Thymus (tissue), 11 donors: ENCODE results near the gene ARIH1. TPM values are rescaled to one million over a fixed set of nuclear protein-coding genes. Genes with fewer than 3 reads are reported as not detected.

Experiments used
- DNase-seq, 9 donors: peaks; one replicate each; pipeline ENCODE4 v3.0.0-alpha.2; 2013; ENCODE audit warnings: low spot score in 9 of 9, low read depth in 6 of 9, missing footprints in 1 of 9
- H3K27ac ChIP-seq, 2 donors: one replicate each; pipeline ENCODE4 v1.5.1; 2013; ENCODE audit warnings: control low read depth in 1 of 2, low read depth in 1 of 2, low read length in 1 of 2, mild to moderate bottlenecking in 1 of 2, moderate library complexity in 1 of 2
- H3K27me3 ChIP-seq, 2 donors: one replicate each; pipeline ENCODE4 v1.5.1; 2013; ENCODE audit warnings: low read length in 1 of 2; ENCODE audit not compliant: control insufficient read depth in 2 of 2, insufficient read depth in 1 of 2
- H3K36me3 ChIP-seq, 2 donors: one replicate each; pipeline ENCODE4 v1.5.1; 2013; ENCODE audit warnings: low read length in 1 of 2, mild to moderate bottlenecking in 1 of 2, moderate library complexity in 1 of 2; ENCODE audit not compliant: control insufficient read depth in 2 of 2, insufficient read depth in 2 of 2
- H3K4me1 ChIP-seq, 2 donors: one replicate each; pipeline ENCODE4 v1.5.1; 2013; ENCODE audit warnings: low read length in 2 of 2; ENCODE audit not compliant: control insufficient read depth in 2 of 2, insufficient read depth in 2 of 2
- H3K4me3 ChIP-seq, 2 donors: one replicate each; pipeline ENCODE4 v1.5.1; 2013; ENCODE audit warnings: low read length in 2 of 2, control low read depth in 1 of 2, mild to moderate bottlenecking in 1 of 2
- H3K9me3 ChIP-seq, 2 donors: one replicate each; pipeline ENCODE4 v1.5.1; 2013; ENCODE audit warnings: low read length in 1 of 2, mild to moderate bottlenecking in 1 of 2; ENCODE audit not compliant: control insufficient read depth in 2 of 2, insufficient read depth in 1 of 2
- WGBS: extraction: QIAGEN DNeasy Blood & Tissue Kit; methylation state at CpG from one replicate; pipeline ENCODE4 v1.1.7; 2013; 5-methylcytosine and 5-hydroxymethylcytosine counted together
- polyA plus RNA-seq: library from polyadenylated mRNA; stranded (reverse); fragments of 200-250 nt; gene quantifications from one replicate; pipeline ENCODE4 v1.2.3, GENCODE V29; 2013
- total RNA-seq: library from RNA; stranded (reverse); fragments of 120-200 nt; gene quantifications from one replicate; pipeline ENCODE4 v1.2.4, GENCODE V29; 2013
- donor health status: healthy.

ARIH1 gene
- total and polyA plus RNA-seq, 2 donors = 32.0 to 41.9 TPM

DNA sequence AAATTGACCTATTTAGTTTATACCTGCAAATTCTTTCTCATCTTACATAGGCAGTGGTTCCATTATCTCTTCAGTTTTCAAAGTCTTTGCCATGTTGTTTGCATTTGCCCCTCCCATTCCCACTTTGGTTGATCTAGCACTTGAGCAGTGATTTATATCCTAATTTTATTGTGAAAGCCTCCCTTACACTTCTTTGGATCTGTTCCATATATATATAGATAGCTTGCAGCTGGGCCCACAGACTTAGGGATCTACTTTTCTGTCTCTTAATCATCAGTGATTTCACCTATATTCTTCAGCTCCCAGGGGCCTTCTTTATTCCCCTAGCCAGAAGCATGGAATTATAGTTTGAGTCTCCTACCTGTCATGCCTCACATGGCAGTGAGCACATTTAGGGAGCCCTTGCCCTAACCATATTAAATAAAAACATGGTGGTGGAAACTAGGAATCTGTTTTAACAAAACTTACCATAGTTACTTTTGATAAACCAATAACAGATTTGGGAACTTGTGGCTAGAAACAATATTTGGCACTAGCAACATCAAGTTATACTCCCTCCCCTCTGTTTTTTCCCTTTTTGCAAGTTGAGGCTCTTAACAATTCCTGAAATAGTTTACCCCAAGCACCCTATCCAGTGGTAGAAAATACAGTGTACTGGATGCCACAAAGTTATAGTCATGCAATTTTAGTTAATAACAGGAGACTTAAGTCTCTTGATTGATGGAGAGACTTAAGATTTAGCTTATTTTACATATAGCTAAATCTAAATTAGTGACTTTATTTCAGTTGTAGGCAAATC, 41.7 kb downstream of the ARIH1 start:
- Histone ChIP-seq H3K27ac (no peak overlapping the region), H3K36me3 (peaks cover 0 to 2% of the 10 kb centered on the region in 2 donors), H3K4me1 (no peaks in the 10 kb centered on the region), H3K27me3 (no peaks in the 10 kb centered on the region), H3K4me3 (no peak overlapping the region), H3K9me3 (no peaks in the 10 kb centered on the region)
- DNase-seq = no peak

DNA sequence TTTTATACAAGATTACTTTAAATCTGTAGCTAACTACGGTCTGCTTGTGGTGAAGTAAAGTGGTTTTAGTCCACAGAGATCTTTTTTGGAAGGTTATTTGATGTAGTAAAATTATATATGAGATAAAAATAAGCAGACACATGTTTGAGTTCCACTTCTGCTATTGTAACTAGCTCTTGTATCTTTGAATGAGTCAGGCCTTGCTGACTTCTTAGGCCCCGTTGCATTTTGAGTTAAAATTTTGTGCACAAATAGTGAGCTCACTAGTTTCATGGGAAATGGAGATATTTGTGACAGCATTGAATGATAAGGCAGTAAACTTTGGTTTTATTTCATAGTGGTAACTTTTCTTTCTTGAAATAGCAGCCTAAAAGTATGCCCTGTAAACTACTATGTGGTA, 42.6 kb downstream of the ARIH1 start:
- Histone ChIP-seq H3K4me1 (no peaks in the 10 kb centered on the region), H3K27ac (no peak overlapping the region), H3K36me3 (peaks cover 0 to 3% of the 10 kb centered on the region in 2 donors), H3K9me3 (no peaks in the 10 kb centered on the region), H3K27me3 (no peaks in the 10 kb centered on the region), H3K4me3 (no peak overlapping the region)
- 59% methylated on average over 2 of the region's 2 CpGs for WGBS
- DNase-seq = no peak

DNA sequence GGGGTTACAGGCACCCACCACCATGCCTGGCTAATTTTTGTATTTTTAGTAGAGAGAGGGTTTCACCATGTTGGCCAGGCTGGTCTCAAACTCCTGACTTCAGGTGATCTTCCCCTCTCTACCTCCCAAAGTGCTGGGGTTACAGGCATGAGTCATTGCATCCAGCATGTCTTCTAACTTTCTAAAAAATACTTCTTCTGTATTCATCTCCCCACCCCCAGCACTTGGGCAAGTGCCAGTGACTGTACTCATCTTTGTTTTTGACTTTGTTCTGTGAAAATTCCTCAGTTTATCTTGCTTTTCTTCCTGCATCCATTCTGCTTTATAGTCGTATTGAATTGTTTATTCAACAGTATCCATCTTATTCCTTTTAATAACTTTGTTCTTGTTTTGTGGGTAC, 47.6 kb downstream of the ARIH1 start:
- no peaks in the 10 kb centered on the region for H3K27me3 ChIP-seq
- H3K4me1 ChIP-seq = no peaks in the 10 kb centered on the region
- no peak overlapping the region for H3K27ac ChIP-seq
- no peaks in the 10 kb centered on the region for H3K9me3 ChIP-seq
- peaks cover 4 to 10% of the 10 kb centered on the region in 2 donors for H3K36me3 ChIP-seq
- 99% methylated on average over 1 of the region's 1 CpG for WGBS
- no peak overlapping the region for H3K4me3 ChIP-seq
- DNase-seq = no peak

DNA sequence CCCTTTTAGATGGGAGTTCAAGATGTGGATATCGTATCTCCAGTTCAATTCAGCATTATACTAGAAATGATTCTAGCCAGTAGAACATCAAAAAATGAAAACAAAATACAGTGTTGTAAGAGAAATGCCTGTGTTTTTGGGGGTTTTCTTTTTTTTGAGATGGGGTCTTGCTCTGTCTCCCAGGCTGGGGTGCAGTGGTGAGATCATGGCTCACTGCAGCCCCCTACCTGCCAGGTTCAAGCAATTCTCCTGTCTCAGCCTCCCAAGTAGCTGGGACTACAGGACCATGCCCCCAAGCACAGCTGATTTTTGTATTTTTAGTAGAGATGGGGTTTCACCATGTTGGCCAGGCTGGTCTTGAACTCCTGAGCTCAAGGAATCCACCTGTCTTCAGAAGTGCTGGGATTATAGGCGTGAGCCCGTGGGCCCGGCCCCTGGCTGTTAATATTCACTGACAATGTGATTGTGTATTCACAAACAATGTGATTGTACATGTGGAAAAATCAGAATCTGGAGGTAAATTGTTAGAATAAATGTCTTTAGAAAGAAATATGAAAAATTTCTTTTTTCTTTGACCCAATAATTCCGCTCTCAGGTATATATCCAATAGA, 59.0 kb downstream of the ARIH1 start:
- peak in 4 of 9 donors; percentile 5 to 39 (median 22) for DNase-seq

DNA sequence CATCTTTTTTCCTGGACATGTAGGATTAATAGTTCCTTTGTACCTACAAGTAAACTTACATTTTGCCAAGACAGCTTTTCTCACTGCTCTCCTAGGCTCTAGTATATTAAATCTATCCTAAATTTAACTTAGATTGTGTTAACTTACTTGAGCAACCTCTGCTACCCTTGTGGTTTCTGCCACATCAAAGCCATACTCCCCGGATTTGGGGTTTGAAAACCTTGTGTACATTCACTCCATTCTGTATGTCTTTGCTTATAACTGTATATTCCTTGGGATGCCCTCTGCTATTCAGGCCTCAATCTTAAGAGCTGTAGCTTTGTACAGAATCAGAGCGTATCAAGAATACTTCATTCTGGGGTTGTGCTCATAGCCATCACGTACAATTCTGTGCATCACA, 60.4 kb downstream of the ARIH1 start:
- peaks cover 0 to 3% of the 10 kb centered on the region in 2 donors for H3K36me3 ChIP-seq
- no peaks in the 10 kb centered on the region for H3K9me3 ChIP-seq
- no peak overlapping the region for H3K27ac ChIP-seq
- DNase-seq = peak; percentile 52 to 94 (median 78)
- H3K4me3 ChIP-seq = no peak overlapping the region
- no peaks in the 10 kb centered on the region for H3K27me3 ChIP-seq
- H3K4me1 ChIP-seq = peaks cover 5 to 11% of the 10 kb centered on the region in 2 donors
- WGBS = 54% methylated on average over 3 of the region's 3 CpGs

More for the DNA sequence above, 59.0 kb downstream of the ARIH1 start:
- Histone ChIP-seq H3K27ac (no peak overlapping the region), H3K36me3 (peaks cover 0 to 3% of the 10 kb centered on the region in 2 donors), H3K27me3 (no peaks in the 10 kb centered on the region), H3K4me1 (peaks cover 5 to 11% of the 10 kb centered on the region in 2 donors), H3K9me3 (no peaks in the 10 kb centered on the region), H3K4me3 (no peak overlapping the region)
- 98% methylated on average over 5 of the region's 5 CpGs for WGBS

DNA sequence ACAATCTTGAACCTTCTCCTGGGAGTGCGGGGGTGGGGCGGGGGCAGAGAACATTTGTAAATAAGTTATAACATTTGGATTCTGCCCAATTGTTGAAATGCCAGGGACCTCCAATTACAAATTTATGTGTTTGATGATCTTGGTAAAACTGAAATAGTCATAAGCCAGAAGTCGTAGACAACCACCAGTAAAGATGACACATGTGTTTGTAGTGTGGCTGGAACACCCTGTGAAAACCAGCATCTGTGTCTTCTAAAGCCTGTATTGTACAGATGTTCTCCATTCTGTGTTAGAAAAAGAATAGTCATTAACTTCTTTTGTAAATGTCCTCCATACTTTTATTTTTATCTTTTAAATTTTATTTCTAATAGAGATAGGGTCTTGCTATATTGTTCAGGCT, 61.8 kb downstream of the ARIH1 start:
- 69% methylated on average over 3 of the region's 3 CpGs for WGBS
- Histone ChIP-seq H3K27ac (no peak overlapping the region), H3K27me3 (no peaks in the 10 kb centered on the region), H3K36me3 (peaks cover 6 to 8% of the 10 kb centered on the region in 2 donors), H3K4me1 (peaks cover 5 to 11% of the 10 kb centered on the region in 2 donors), H3K9me3 (peaks cover 2 to 4% of the 10 kb centered on the region in 2 donors), H3K4me3 (no peak overlapping the region)
- peak in 3 of 9 donors; percentile 10 to 47 (median 12) for DNase-seq

DNA sequence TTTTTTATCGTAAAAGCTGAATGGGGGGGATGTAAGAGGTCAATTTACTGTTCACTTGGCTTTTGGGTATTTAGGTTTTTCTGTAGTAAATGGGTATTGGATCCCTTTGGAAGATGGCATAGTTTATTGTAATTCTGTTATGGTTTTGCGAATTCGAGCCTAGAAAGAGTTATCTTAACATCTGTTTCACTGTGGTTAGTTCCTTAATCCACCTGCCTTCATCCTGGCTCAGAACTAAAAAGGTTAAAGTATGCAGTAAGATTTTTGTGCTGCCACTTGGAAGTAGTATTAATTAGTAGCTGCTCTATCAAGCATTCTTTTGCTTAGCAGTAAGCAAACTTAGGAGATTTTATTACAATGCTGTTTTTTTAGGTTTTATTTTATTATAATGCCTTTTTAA, 62.4 kb downstream of the ARIH1 start:
- Histone ChIP-seq H3K36me3 (peaks cover 6% of the 10 kb centered on the region in 2 donors), H3K9me3 (peaks cover 4 to 8% of the 10 kb centered on the region in 2 donors), H3K27ac (no peak overlapping the region), H3K4me3 (no peak overlapping the region), H3K27me3 (no peaks in the 10 kb centered on the region), H3K4me1 (peaks cover 5 to 11% of the 10 kb centered on the region in 2 donors)
- DNase-seq = peak in 6 of 9 donors; percentile 4 to 56 (median 16)
- 37% methylated on average over 3 of the region's 3 CpGs for WGBS

DNA sequence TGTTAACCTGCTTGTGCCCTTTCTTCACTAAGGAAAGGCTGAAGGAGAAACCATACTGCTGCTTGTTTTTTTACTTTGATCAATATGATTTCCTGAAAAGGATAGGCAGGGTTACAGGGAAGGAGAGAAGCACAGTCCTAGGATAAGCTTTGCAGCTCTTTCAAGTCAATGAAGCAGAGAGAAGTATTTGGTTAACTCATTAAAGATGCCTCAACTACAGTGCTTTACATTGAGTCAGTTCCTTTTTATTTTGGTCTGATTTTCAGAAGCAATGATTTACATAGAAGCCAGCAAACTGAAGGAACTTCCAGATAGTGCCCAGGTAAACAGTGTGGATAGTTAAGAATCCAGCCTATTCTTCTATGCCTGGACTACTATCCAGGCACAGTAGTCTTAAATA, 64.8 kb downstream of the ARIH1 start:
- peaks cover 6% of the 10 kb centered on the region in 2 donors for H3K36me3 ChIP-seq
- H3K27me3 ChIP-seq = no peaks in the 10 kb centered on the region
- no peak overlapping the region for H3K27ac ChIP-seq
- H3K4me3 ChIP-seq = no peak overlapping the region
- no peak for DNase-seq
- peaks cover 5 to 11% of the 10 kb centered on the region in 2 donors for H3K4me1 ChIP-seq
- H3K9me3 ChIP-seq = peaks cover 4 to 8% of the 10 kb centered on the region in 2 donors

DNA sequence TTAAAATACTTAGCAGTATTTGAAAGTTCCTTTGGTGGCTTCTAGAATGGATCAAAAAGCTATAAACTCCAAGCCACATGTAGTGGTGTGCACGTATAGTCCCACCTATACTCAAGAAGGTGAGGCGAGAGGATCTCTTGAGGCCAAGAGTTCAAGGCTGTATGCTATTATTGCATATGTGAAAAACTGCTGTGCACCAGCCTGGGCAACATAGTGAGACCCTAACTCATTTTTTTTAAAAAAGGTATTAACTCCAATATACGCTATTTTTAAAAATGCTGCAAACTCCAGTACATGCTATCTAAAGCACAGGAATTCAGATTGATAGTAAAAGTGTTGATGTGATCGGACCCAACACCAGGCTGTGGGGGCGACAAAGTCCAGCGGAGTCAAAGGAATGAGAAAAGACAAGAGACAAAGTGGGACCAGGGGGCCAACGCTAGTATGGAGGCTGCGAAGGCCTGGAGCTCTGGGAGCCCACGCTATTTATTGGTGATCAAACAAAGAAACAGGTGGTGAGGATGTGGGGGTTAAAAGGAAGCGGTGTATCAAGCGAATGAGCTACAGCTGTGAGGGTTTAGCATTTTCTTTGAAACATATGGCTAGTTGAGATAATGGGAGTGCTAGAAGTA, 66.6 kb downstream of the ARIH1 start:
- H3K9me3 ChIP-seq = peaks cover 4 to 8% of the 10 kb centered on the region in 2 donors
- 98% methylated on average over 11 of the region's 11 CpGs for WGBS

More for the DNA sequence above, 66.6 kb downstream of the ARIH1 start:
- Histone ChIP-seq H3K4me3 (no peak overlapping the region), H3K36me3 (peaks cover 6 to 10% of the 10 kb centered on the region in 2 donors), H3K4me1 (peaks cover 2 to 8% of the 10 kb centered on the region in 2 donors), H3K27me3 (no peaks in the 10 kb centered on the region), H3K27ac (no peak overlapping the region)
- DNase-seq = no peak
